Spleen (tissue), 11 donors: Measurements from ENCODE around the gene TMEM127. TPM values are rescaled to one million over a fixed set of nuclear protein-coding genes. Genes with fewer than 3 reads are reported as not detected.

Source experiments
- DNase-seq: peaks from one replicate; pipeline ENCODE4 v3.0.0-alpha.2; 2020
- H3K27ac ChIP-seq, 8 donors: fragments of 200-600 bp; sonication (generic) in 7 of 8; 1 replicate in 4 of 8; 2 replicates in 4 of 8; pipeline versions ENCODE4 v1.5.0 to v1.8.0; 2016 to 2021; ENCODE audit warnings: inconsistent platforms in 4 of 8, mild to moderate bottlenecking in 4 of 8, moderate library complexity in 1 of 8
- H3K27me3 ChIP-seq, 7 donors: fragments of 200-600 bp; sonication (generic) in 6 of 7; replicated peaks in 1 of 7; 1 replicate in 4 of 7; 2 replicates in 3 of 7; pipeline versions ENCODE4 v1.5.0 to v1.8.0; 2016 to 2021; ENCODE audit warnings: inconsistent platforms in 3 of 7, mild to moderate bottlenecking in 1 of 7
- H3K36me3 ChIP-seq, 6 donors: fragments of 200-600 bp; sonication (generic) in 5 of 6; 1 replicate in 4 of 6; 2 replicates in 2 of 6; pipeline versions ENCODE4 v1.5.0 to v1.8.0; 2016 to 2021; ENCODE audit warnings: inconsistent platforms in 2 of 6
- H3K4me1 ChIP-seq, 6 donors: fragments of 200-600 bp; sonication (generic) in 5 of 6; 1 replicate in 3 of 6; 2 replicates in 3 of 6; pipeline versions ENCODE4 v1.5.0 to v1.8.0; 2016 to 2021; ENCODE audit warnings: inconsistent platforms in 3 of 6
- H3K4me3 ChIP-seq, 8 donors: fragments of 200-600 bp; sonication (generic) in 7 of 8; 1 replicate in 4 of 8; 2 replicates in 4 of 8; pipeline versions ENCODE4 v1.5.0 to v1.8.0; 2016 to 2021; ENCODE audit warnings: inconsistent platforms in 4 of 8, mild to moderate bottlenecking in 4 of 8, moderate library complexity in 2 of 8
- H3K9me3 ChIP-seq, 8 donors: fragments of 200-600 bp; sonication (generic) in 7 of 8; 1 replicate in 4 of 8; 2 replicates in 4 of 8; pipeline versions ENCODE4 v1.5.0 to v1.8.0; 2016 to 2021; ENCODE audit warnings: inconsistent platforms in 4 of 8
- POLR2A ChIP-seq, 3 donors: fragments of 450-650 bp; IDR thresholded peaks; one replicate each; pipeline ENCODE4 v1.5.1; 2017; ENCODE audit warnings: antibody characterized with exemption in 3 of 3, mild to moderate bottlenecking in 1 of 3
- POLR2AphosphoS5 ChIP-seq, 3 donors: sonication (generic); formaldehyde crosslinking; IDR thresholded peaks; one replicate each; pipeline ENCODE4 v1.5.1; 2017; ENCODE audit warnings: antibody characterized with exemption in 3 of 3
- WGBS, 5 donors: extraction: QIAGEN DNeasy Blood & Tissue Kit in 3 of 5; methylation state at CpG; one replicate each; pipeline versions ENCODE4 v1.1.5 to v1.1.7; 2013 to 2018; 5-methylcytosine and 5-hydroxymethylcytosine counted together
- intact Hi-C: fragments of 100-400 bp; cut with DNase I; formaldehyde crosslinking; loops from one replicate; pipeline ENCODE4 v1.15.0; 2023; ENCODE audit warnings: low total_unique reads
- polyA plus RNA-seq, 3 donors: library from polyadenylated mRNA; stranded (reverse); fragments of 200-250 nt; gene quantifications; one replicate each; pipeline ENCODE4 v1.2.1, GENCODE V29; 2013
- total RNA-seq, 7 donors: library from RNA; depleted of rRNA in 3 of 7; stranded (reverse); fragments of >200 nt in 3 of 7; fragmentation: NEBNext Ultra II Directional in 4 of 7; extraction: Animal tissue kit (Norgen Biotek cat#: 25700) in 4 of 7; gene quantifications; one replicate each; pipeline versions ENCODE4 v1.1.0 to v1.2.1, GENCODE V29; 2016 to 2021
- TF ChIP-seq, protein P1 (sequence below), 11 experiments: fragments of 200-600 bp in 7 of 11; fragments of 450-650 bp in 4 of 11; sonication (generic) in 4 of 11; IDR thresholded peaks in 8 of 11; conservative IDR thresholded peaks in 3 of 11; 1 replicate in 7 of 11; 2 replicates in 4 of 11; pipeline versions ENCODE4 v1.4.0 to v1.8.0; 2016 to 2021; ENCODE audit warnings: antibody characterized with exemption in 11 of 11, inconsistent platforms in 4 of 11, mild to moderate bottlenecking in 1 of 11
- donor health status: healthy with polysubstance abuse.
- donor health status: DM: no; HTN: no; CAD: no; lungs with moderate emphysema.
- donor health status: DM: no; HTN: no; CAD: no.
- donor health status: Bipolar disorder and iron deficiency.
- donor health status: healthy.
- donor health status: DM: no; HTN: no; CAD: no.
- donor health status: DM: yes; HTN: yes; CAD: no.

Gene TMEM127
- total and polyA plus RNA-seq, 10 donors = 7.5 to 83.3 (median 65.1) TPM

DNA sequence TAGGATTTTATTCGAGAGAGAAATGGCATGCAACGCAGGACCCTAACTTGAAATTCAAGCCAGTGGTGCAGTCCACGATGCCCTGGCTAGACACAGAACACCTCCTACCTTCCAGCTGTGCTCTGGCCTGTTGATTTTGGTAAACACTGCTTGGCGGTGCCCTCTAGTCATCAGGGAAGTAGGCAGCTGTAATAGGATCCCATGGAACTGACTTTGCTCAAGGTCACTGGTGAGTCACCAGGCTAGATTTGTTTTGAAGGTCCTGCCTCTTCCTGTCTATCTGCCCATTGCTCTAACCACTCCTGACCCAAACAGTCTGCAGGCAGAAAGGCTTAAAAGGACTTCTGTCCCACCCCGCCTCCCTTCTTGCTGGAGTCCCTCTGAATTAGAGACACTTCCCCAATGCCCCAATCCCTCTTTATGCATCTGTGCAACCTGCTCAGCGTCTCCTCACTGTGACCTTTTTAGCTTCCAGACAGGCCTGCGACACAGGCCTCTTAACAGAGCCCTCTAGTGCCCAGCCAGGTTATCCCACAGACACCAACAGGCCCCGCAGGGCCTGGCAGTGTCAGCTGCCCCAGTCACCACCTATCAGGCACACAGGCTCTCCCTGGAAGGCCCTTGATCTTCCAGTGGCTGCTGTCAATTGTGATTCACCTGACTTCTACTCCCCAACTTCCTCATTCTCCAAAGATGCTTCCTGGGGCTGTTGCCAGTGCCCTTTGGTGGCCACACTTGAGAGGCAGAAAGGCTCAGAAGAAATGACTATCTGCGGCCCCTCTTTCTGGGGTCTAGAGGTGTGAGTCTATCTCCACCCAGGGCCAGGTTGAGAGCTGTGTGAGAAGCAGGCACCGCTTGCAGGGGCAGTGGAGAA is 5.2 kb downstream of the TMEM127 start:
- WGBS, 5 donors = 40 to 49% (median 44%) methylated on average over 10 of the region's 10 CpGs
- Histone ChIP-seq H3K27me3 (no peaks in the 10 kb centered on the region), H3K27ac (peak overlapping the region; percentile 43 to 99 (median 90)), H3K4me1 (peaks cover 77 to 96% (median 94%) of the 10 kb centered on the region in 6 donors), H3K4me3 (peak overlapping the region in 2 of 8 donors; percentile 7 to 50), H3K36me3 (peaks cover 0 to 66% (median 24%) of the 10 kb centered on the region in 6 donors), H3K9me3 (no peaks in the 10 kb centered on the region)
- TF ChIP-seq POLR2A (IDR thresholded peaks at IDR 0.05) = peak in 1 of 3 donors; percentile 54
- TF ChIP-seq, protein P1, sequence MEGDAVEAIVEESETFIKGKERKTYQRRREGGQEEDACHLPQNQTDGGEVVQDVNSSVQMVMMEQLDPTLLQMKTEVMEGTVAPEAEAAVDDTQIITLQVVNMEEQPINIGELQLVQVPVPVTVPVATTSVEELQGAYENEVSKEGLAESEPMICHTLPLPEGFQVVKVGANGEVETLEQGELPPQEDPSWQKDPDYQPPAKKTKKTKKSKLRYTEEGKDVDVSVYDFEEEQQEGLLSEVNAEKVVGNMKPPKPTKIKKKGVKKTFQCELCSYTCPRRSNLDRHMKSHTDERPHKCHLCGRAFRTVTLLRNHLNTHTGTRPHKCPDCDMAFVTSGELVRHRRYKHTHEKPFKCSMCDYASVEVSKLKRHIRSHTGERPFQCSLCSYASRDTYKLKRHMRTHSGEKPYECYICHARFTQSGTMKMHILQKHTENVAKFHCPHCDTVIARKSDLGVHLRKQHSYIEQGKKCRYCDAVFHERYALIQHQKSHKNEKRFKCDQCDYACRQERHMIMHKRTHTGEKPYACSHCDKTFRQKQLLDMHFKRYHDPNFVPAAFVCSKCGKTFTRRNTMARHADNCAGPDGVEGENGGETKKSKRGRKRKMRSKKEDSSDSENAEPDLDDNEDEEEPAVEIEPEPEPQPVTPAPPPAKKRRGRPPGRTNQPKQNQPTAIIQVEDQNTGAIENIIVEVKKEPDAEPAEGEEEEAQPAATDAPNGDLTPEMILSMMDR (IDR thresholded peaks at IDR 0.05 in 8 of 11, conservative IDR thresholded peaks at IDR 0.05 in 3 of 11) = peak in 7 of 11 experiments; percentile 13 to 59 (median 33)
- peak; percentile 49 to 85 (median 52) for TF ChIP-seq POLR2AphosphoS5 (IDR thresholded peaks at IDR 0.05)
- DNase-seq = no peak
- intact Hi-C loops = no loop called here

DNA sequence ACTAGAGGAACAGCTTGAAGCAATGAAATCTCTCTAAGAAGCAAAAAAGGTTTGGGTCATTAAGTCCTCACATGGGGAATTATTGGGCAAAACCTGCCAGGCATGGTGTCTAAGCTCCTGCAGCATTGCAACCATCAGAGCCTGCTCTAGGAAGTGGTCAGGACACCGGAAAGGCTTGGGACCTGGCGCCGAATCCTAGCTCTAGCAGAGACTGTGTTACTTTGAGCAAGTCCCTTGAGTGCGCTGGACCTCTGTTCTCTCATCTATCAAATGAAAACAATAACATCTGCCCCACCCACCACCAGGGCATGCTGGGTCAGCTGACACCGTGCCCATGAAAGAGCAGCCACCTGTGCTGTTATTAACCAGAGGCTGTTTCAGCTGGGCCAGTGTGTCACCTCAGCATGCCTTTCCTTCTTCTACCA is 6.3 kb downstream of the TMEM127 start:
- intact Hi-C loops = no loop called here
- no peak for DNase-seq
- 53 to 65% (median 59%) methylated on average over 5 of the region's 5 CpGs for WGBS, 5 donors
- Histone ChIP-seq H3K9me3 (no peaks in the 10 kb centered on the region), H3K36me3 (peaks cover 0 to 77% (median 33%) of the 10 kb centered on the region in 6 donors), H3K4me3 (peak overlapping the region in 1 of 8 donors; percentile 50), H3K27ac (peak overlapping the region; percentile 43 to 99 (median 90)), H3K27me3 (no peaks in the 10 kb centered on the region), H3K4me1 (peaks cover 85 to 100% (median 100%) of the 10 kb centered on the region in 6 donors)
- TF ChIP-seq, protein P1 (IDR thresholded peaks at IDR 0.05 in 8 of 11, conservative IDR thresholded peaks at IDR 0.05 in 3 of 11) = no peak
- TF ChIP-seq POLR2A (IDR thresholded peaks at IDR 0.05) (no peak), POLR2AphosphoS5 (IDR thresholded peaks at IDR 0.05) (peak in 1 of 3 donors; percentile 14)

DNA sequence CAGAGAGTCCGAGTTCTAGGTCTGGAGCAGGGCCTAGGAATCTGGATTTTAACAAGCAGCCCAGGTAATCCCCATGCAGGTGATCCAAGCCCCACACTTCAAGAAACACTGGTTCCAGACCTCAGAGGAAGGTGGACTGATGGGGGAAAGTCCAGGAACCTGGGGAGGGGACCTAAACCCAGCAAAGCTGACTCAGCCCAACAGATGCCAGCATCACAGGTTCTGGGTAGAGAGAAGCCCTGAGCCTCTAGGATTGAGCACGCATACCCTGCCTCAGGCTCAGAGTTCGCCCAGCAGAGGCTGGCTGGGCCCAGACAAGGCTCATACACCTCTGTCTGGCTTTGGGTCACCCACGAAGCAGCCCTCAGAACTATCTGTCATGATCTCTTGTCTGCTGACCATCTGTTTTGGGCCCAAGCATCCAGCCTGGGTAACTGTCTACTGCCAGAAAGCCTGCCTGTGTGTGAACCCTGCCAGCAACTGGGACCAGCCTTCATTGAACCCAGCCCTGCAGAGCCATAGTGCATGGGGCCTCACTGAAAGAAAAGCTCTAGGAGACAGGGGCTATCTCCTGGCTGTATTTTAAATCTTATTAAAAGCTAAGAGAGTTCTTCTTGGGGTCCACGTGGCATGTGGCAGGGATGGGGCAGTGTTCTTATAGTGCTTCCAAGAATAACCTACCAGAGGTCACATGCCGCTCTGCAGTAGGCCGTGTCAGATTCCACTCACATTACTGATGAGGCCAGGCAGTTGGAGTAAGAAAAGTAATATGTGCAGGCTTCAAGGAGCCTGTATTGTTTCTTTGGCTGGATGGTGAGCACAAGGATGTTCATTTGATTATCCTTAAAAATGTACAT is 7.4 kb downstream of the TMEM127 start:
- H3K27me3 ChIP-seq = no peaks in the 10 kb centered on the region
- H3K36me3 ChIP-seq = peaks cover 2 to 80% (median 43%) of the 10 kb centered on the region in 6 donors
- H3K4me1 ChIP-seq = peaks cover 78 to 100% (median 99%) of the 10 kb centered on the region in 6 donors
- DNase-seq = no peak
- H3K9me3 ChIP-seq = no peaks in the 10 kb centered on the region
- peak overlapping the region in 1 of 8 donors; percentile 21 for H3K4me3 ChIP-seq
- H3K27ac ChIP-seq = peak overlapping the region; percentile 69 to 99 (median 90)
- 70 to 84% (median 76%) methylated on average over 5 to 7 of the region's 7 CpGs for WGBS, 5 donors
- intact Hi-C loops = no loop called here
- no peak for TF ChIP-seq POLR2AphosphoS5 (IDR thresholded peaks at IDR 0.05)
- TF ChIP-seq, protein P1 (IDR thresholded peaks at IDR 0.05 in 8 of 11, conservative IDR thresholded peaks at IDR 0.05 in 3 of 11) = no peak
- TF ChIP-seq POLR2A (IDR thresholded peaks at IDR 0.05) = no peak
